Endothelial cell (in vitro differentiated cells): Measurements from ENCODE around the gene HIPK4. TPM values are rescaled to one million over a fixed set of nuclear protein-coding genes. Genes with fewer than 3 reads are reported as not detected.

Experiments
- DNase-seq: peaks from one replicate; pipeline ENCODE4 v3.0.0; 2021; ENCODE audit warnings: low spot score
- H3K27ac Mint-ChIP-seq: one replicate; pipeline ENCODE4 v1.8.0; 2021; ENCODE audit warnings: mixed read lengths, inconsistent platforms; ENCODE audit not compliant: unreplicated experiment
- H3K27me3 Mint-ChIP-seq: one replicate; pipeline ENCODE4 v1.8.0; 2021; ENCODE audit warnings: mild to moderate bottlenecking, moderate library complexity, mixed read lengths, inconsistent platforms; ENCODE audit not compliant: unreplicated experiment
- H3K36me3 Mint-ChIP-seq: one replicate; pipeline ENCODE4 v1.8.0; 2021; ENCODE audit warnings: mild to moderate bottlenecking, low read depth, mixed read lengths, inconsistent platforms; ENCODE audit not compliant: unreplicated experiment
- H3K4me1 Mint-ChIP-seq: one replicate; pipeline ENCODE4 v1.8.0; 2021; ENCODE audit warnings: mild to moderate bottlenecking, mixed read lengths, inconsistent platforms; ENCODE audit not compliant: unreplicated experiment
- H3K4me3 Mint-ChIP-seq: one replicate; pipeline ENCODE4 v1.8.0; 2021; ENCODE audit warnings: mild to moderate bottlenecking, mixed read lengths, inconsistent platforms; ENCODE audit not compliant: unreplicated experiment
- H3K9me3 Mint-ChIP-seq: one replicate; pipeline ENCODE4 v1.8.0; 2021; ENCODE audit warnings: mixed read lengths, inconsistent platforms; ENCODE audit not compliant: unreplicated experiment
- total RNA-seq: library from RNA; stranded (reverse); fragmentation: NEBNext Ultra II Directional; extraction: Animal tissue kit (Norgen Biotek cat#: 25700); gene quantifications from one replicate; pipeline ENCODE4 v1.2.1, GENCODE V29; 2021; ENCODE audit not compliant: unreplicated experiment
- TF ChIP-seq, protein P1 (sequence below): fragments of 200-600 bp; sonication (generic); IDR thresholded peaks from one replicate; pipeline ENCODE4 v1.5.0; 2021; ENCODE audit warnings: antibody characterized with exemption; ENCODE audit not compliant: unreplicated experiment

The HIPK4 gene
- total RNA-seq, 1 donor from 2014 or later = not detected

DNA sequence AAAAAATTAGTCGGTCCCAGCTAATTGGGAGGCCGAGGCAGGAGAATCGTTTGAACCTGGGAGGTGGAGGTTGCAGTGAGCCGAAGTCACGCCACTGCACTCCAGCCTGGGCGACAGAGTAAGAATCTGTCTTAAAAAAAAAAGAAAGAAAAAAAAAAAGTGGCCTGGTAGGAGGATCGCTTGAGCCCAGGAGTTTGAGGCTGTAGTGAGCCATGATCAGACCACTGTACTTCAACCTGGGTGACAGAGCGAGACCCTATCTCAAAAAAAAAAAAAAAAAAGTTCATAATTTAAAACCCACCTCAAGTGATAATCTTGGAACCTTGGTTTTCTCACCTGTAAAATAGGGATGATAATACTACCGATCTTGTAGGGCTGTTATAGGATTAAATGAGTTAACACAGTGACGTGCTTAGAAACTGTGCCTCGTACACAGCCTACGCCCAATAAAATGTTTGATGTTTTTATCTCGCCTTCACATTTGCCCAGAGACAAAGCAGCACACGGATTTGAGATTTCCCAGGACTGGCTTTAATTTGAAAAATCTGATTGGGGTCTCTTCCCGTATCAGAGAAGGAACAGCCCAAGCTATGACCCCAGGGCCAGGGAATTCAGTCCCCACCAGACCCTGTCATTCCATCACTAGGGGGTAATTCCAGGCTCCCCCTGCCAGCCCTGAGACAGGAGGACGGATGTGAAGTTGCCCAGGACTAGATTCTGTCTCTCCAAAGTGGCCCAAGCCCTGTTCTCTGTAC is 32.2 kb upstream of the HIPK4 start:
- H3K9me3 Mint-ChIP-seq = no peaks in the 10 kb centered on the region
- peak overlapping the region; percentile 68 for H3K4me3 Mint-ChIP-seq
- TF ChIP-seq, protein P1, sequence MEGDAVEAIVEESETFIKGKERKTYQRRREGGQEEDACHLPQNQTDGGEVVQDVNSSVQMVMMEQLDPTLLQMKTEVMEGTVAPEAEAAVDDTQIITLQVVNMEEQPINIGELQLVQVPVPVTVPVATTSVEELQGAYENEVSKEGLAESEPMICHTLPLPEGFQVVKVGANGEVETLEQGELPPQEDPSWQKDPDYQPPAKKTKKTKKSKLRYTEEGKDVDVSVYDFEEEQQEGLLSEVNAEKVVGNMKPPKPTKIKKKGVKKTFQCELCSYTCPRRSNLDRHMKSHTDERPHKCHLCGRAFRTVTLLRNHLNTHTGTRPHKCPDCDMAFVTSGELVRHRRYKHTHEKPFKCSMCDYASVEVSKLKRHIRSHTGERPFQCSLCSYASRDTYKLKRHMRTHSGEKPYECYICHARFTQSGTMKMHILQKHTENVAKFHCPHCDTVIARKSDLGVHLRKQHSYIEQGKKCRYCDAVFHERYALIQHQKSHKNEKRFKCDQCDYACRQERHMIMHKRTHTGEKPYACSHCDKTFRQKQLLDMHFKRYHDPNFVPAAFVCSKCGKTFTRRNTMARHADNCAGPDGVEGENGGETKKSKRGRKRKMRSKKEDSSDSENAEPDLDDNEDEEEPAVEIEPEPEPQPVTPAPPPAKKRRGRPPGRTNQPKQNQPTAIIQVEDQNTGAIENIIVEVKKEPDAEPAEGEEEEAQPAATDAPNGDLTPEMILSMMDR = no peak
- no peak overlapping the region for H3K27ac Mint-ChIP-seq
- H3K36me3 Mint-ChIP-seq = peaks cover 10% of the 10 kb centered on the region
- H3K4me1 Mint-ChIP-seq = peaks cover 36% of the 10 kb centered on the region
- no peak for DNase-seq
- H3K27me3 Mint-ChIP-seq = peaks cover 18% of the 10 kb centered on the region

DNA sequence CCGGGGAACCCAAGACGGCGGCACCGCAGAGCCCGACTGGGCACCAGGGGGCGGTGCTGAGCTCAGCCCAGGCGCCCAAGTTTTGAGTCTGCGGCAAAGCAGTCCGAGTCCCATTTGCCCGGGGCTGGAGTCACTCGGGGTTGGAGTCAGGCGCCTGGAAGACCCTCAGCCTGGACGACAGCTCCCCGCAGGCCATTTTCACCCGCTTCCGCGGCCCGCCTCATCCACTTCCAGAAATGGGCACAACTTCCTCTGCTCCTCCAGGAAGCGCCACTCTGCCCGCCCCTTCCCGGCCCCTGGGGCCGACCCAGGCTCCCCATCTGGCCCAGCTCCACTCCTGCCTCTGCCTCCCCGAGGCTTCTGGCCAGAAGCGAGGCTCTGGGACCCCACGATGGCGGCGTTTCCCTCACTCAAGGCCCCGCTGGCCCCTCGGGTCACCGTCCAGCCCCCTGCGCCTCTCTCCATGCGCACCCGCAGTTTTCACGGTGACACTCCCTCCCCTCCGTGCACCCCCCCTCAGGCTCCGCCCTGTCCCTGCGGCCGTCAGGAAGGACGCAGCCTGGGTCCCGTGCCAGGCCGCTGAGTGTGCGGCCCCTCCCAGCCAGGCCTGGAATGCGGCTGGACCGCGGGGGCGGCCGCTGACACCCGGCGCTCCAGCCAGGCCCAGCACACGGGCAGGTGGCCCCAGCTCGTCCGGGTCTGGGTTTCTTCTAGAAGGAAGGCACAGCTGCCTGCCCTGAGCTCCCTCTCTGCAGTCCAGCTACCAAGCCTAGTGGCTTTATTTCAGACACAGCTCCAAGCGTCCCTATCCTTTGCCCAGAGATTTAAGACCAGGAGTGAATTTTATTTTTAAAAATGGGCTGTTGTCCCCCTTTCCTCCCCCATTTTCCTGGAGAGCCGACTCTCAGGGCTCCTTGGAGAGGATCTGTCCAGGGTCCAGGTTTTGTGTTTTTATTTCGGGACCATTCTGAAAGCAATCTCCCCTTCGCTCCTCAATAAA is 31.1 kb upstream of the HIPK4 start:
- peak; percentile 87 for DNase-seq
- no peaks in the 10 kb centered on the region for H3K9me3 Mint-ChIP-seq
- H3K4me3 Mint-ChIP-seq = peak overlapping the region; percentile 68
- peaks cover 10% of the 10 kb centered on the region for H3K36me3 Mint-ChIP-seq
- peaks cover 44% of the 10 kb centered on the region for H3K4me1 Mint-ChIP-seq
- peak overlapping the region; percentile 73 for H3K27ac Mint-ChIP-seq
- H3K27me3 Mint-ChIP-seq = peaks cover 15% of the 10 kb centered on the region
- TF ChIP-seq, protein P1 = peak; percentile 85

DNA sequence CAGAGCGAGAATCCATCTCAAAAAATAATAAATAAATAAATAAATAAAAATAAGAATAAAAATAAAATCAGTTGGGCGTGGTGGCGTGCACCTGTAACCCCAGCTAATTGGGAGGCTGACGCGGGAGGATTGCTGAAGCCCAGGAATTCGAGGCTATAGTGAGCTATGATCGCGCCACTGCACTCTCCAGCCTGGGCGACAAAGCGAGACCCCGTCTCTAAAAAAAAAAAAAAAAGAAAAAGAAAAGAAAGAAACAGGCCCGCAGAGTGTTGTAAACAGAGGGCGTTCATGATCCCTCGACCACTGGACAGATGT is 30.4 kb upstream of the HIPK4 start:
- Mint-ChIP-seq H3K27me3 (peaks cover 15% of the 10 kb centered on the region), H3K9me3 (no peaks in the 10 kb centered on the region), H3K4me3 (no peak overlapping the region), H3K36me3 (peaks cover 10% of the 10 kb centered on the region), H3K4me1 (peaks cover 50% of the 10 kb centered on the region), H3K27ac (no peak overlapping the region)
- DNase-seq = no peak
- TF ChIP-seq, protein P1 = no peak

DNA sequence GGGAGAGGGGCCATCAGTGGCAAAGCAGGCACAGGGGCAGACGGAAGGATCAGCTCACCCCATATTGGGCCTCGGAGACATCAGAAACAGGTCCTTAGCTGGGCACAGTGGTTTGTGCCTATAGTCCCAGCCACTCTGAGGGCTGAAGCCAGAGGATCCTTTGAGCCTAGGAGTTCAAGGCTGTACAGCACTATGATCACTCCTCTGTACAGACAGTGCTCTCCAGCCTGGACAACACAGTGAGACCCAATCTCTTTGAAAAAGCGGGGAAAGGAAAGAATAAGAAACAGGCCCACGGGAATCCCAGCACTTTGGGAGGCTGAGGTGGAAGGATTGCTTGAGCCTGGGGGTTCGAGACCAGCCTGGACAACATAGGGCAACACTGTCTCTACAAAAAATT is 29.8 kb upstream of the HIPK4 start:
- Mint-ChIP-seq H3K36me3 (peaks cover 10% of the 10 kb centered on the region), H3K4me3 (peak overlapping the region; percentile 40), H3K9me3 (no peaks in the 10 kb centered on the region), H3K27ac (no peak overlapping the region), H3K27me3 (peaks cover 12% of the 10 kb centered on the region), H3K4me1 (peaks cover 53% of the 10 kb centered on the region)
- TF ChIP-seq, protein P1 = no peak
- no peak for DNase-seq
